Activated CD4-positive, alpha-beta T cell treated with anti-CD3 and anti-CD28 coated beads, Interleukin-2, amount 10 ng/mL, durations not matched to agents 24 days and 14 days (primary cell): ENCODE results near the gene ETV4. TPM values are rescaled to one million over a fixed set of nuclear protein-coding genes. Genes with fewer than 3 reads are reported as not detected.

Source experiments
- DNase-seq: peaks from one replicate; pipeline ENCODE4 v3.0.0; 2022
- H3K27ac Mint-ChIP-seq: one replicate; pipeline ENCODE4 v1.8.0; 2022; ENCODE audit warnings: mild to moderate bottlenecking, mixed read lengths
- H3K27me3 Mint-ChIP-seq: one replicate; pipeline ENCODE4 v1.8.0; 2022; ENCODE audit warnings: mixed read lengths
- H3K36me3 Mint-ChIP-seq: one replicate; pipeline ENCODE4 v1.8.0; 2022; ENCODE audit warnings: low read depth, mild to moderate bottlenecking, mixed read lengths
- H3K4me1 Mint-ChIP-seq: one replicate; pipeline ENCODE4 v1.8.0; 2021; ENCODE audit warnings: mixed read lengths
- H3K4me3 Mint-ChIP-seq: one replicate; pipeline ENCODE4 v1.8.0; 2022; ENCODE audit warnings: mild to moderate bottlenecking, moderate library complexity, mixed read lengths
- H3K9me3 Mint-ChIP-seq: one replicate; pipeline ENCODE4 v1.8.0; 2021; ENCODE audit warnings: mixed read lengths
- intact Hi-C: fragments of 100-400 bp; cut with micrococcal nuclease; formaldehyde crosslinking; loops from one replicate; pipeline ENCODE4 v1.15.1; 2023
- total RNA-seq: library from RNA; stranded (reverse); gene quantifications from 2 replicates; pipeline ENCODE4 v1.2.3, GENCODE V29; 2022

Gene ETV4
- total RNA-seq, 1 donor from 2014 or later: 7.7 TPM

GRCh38 chr17:43543771-43544575, 2.2 kb downstream of the ETV4 start:
- intact Hi-C loops: no loop called here
- no peak for DNase-seq
- no peak overlapping the region for H3K27ac Mint-ChIP-seq
- peak overlapping the region; percentile 89 for H3K4me3 Mint-ChIP-seq
- no peaks in the 10 kb centered on the region for H3K36me3 Mint-ChIP-seq
- peaks cover 53% of the 10 kb centered on the region for H3K27me3 Mint-ChIP-seq
- peaks cover 18% of the 10 kb centered on the region for H3K4me1 Mint-ChIP-seq
- no peaks in the 10 kb centered on the region for H3K9me3 Mint-ChIP-seq

GRCh38 chr17:43543300-43543699, 2.8 kb downstream of the ETV4 start:
- H3K4me1 Mint-ChIP-seq: peaks cover 18% of the 10 kb centered on the region

GRCh38 chr17:43542859-43543258, 3.3 kb downstream of the ETV4 start:
- Mint-ChIP-seq H3K36me3 (no peaks in the 10 kb centered on the region), H3K9me3 (no peaks in the 10 kb centered on the region), H3K27me3 (peaks cover 49% of the 10 kb centered on the region), H3K4me3 (no peak overlapping the region), H3K4me1 (peaks cover 18% of the 10 kb centered on the region), H3K27ac (no peak overlapping the region)
- intact Hi-C loops: no loop called here
- no peak for DNase-seq

More at GRCh38 chr17:43543300-43543699, 2.8 kb downstream of the ETV4 start:
- DNase-seq: no peak
- intact Hi-C loops: no loop called here
- no peaks in the 10 kb centered on the region for H3K9me3 Mint-ChIP-seq
- no peak overlapping the region for H3K27ac Mint-ChIP-seq
- H3K36me3 Mint-ChIP-seq: no peaks in the 10 kb centered on the region
- H3K27me3 Mint-ChIP-seq: peaks cover 53% of the 10 kb centered on the region
- H3K4me3 Mint-ChIP-seq: no peak overlapping the region

GRCh38 chr17:43540821-43541674, 5.1 kb downstream of the ETV4 start:
- Mint-ChIP-seq H3K4me3 (no peak overlapping the region), H3K27ac (no peak overlapping the region), H3K4me1 (peaks cover 9% of the 10 kb centered on the region), H3K36me3 (no peaks in the 10 kb centered on the region), H3K27me3 (peaks cover 34% of the 10 kb centered on the region), H3K9me3 (no peaks in the 10 kb centered on the region)
- DNase-seq: no peak
- intact Hi-C loops: no loop called here

GRCh38 chr17:43536236-43536992, 9.7 kb downstream of the ETV4 start:
- no peak for DNase-seq
- no peak overlapping the region for H3K27ac Mint-ChIP-seq
- intact Hi-C loops: no loop called here
- H3K9me3 Mint-ChIP-seq: no peaks in the 10 kb centered on the region
- no peaks in the 10 kb centered on the region for H3K36me3 Mint-ChIP-seq
- no peak overlapping the region for H3K4me3 Mint-ChIP-seq
- H3K27me3 Mint-ChIP-seq: no peaks in the 10 kb centered on the region
- peaks cover 6% of the 10 kb centered on the region for H3K4me1 Mint-ChIP-seq

- Mint-ChIP-seq H3K4me3 (no peak overlapping the region), H3K36me3 (no peaks in the 10 kb centered on the region), H3K4me1 (peaks cover 6% of the 10 kb centered on the region), H3K27ac (no peak overlapping the region), H3K9me3 (no peaks in the 10 kb centered on the region), H3K27me3 (no peaks in the 10 kb centered on the region)
- DNase-seq: no peak
- intact Hi-C loops: no loop called here
Measured at GRCh38 chr17:43534909-43535308, 11.2 kb downstream of the ETV4 start.

GRCh38 chr17:43533699-43534098, 12.4 kb downstream of the ETV4 start:
- intact Hi-C loops: no loop called here
- Mint-ChIP-seq H3K27ac (no peak overlapping the region), H3K27me3 (no peaks in the 10 kb centered on the region), H3K4me3 (no peak overlapping the region), H3K36me3 (no peaks in the 10 kb centered on the region), H3K4me1 (peaks cover 6% of the 10 kb centered on the region), H3K9me3 (no peaks in the 10 kb centered on the region)
- DNase-seq: no peak

- Mint-ChIP-seq H3K36me3 (no peaks in the 10 kb centered on the region), H3K27me3 (no peaks in the 10 kb centered on the region), H3K4me1 (peaks cover 6% of the 10 kb centered on the region), H3K4me3 (no peak overlapping the region), H3K9me3 (no peaks in the 10 kb centered on the region), H3K27ac (no peak overlapping the region)
- intact Hi-C loops: no loop called here
- DNase-seq: no peak
Measured at GRCh38 chr17:43532581-43532980, 13.6 kb downstream of the ETV4 start.

GRCh38 chr17:43531955-43532354, 14.2 kb downstream of the ETV4 start:
- intact Hi-C loops: no loop called here
- Mint-ChIP-seq H3K27ac (no peak overlapping the region), H3K9me3 (no peaks in the 10 kb centered on the region), H3K27me3 (no peaks in the 10 kb centered on the region), H3K4me3 (no peak overlapping the region), H3K36me3 (no peaks in the 10 kb centered on the region), H3K4me1 (peaks cover 6% of the 10 kb centered on the region)
- no peak for DNase-seq

GRCh38 chr17:43531082-43531378, 15.1 kb downstream of the ETV4 start:
- Mint-ChIP-seq H3K9me3 (no peaks in the 10 kb centered on the region), H3K27ac (no peak overlapping the region), H3K36me3 (peaks cover 1% of the 10 kb centered on the region), H3K27me3 (no peaks in the 10 kb centered on the region), H3K4me1 (peaks cover 3% of the 10 kb centered on the region), H3K4me3 (no peak overlapping the region)
- intact Hi-C loops: no loop called here
- no peak for DNase-seq

- H3K27ac Mint-ChIP-seq: no peak overlapping the region
- DNase-seq: no peak
- peaks cover 4% of the 10 kb centered on the region for H3K36me3 Mint-ChIP-seq
- no peak overlapping the region for H3K4me3 Mint-ChIP-seq
- H3K27me3 Mint-ChIP-seq: no peaks in the 10 kb centered on the region
- intact Hi-C loops: no loop called here
- no peaks in the 10 kb centered on the region for H3K4me1 Mint-ChIP-seq
- no peaks in the 10 kb centered on the region for H3K9me3 Mint-ChIP-seq
Measured at GRCh38 chr17:43530288-43531081, 15.7 kb downstream of the ETV4 start.

GRCh38 chr17:43529947-43530287, 16.2 kb downstream of the ETV4 start:
- no peaks in the 10 kb centered on the region for H3K9me3 Mint-ChIP-seq
- H3K27ac Mint-ChIP-seq: no peak overlapping the region
- no peaks in the 10 kb centered on the region for H3K27me3 Mint-ChIP-seq
- intact Hi-C loops: no loop called here
- H3K4me3 Mint-ChIP-seq: no peak overlapping the region
- no peaks in the 10 kb centered on the region for H3K4me1 Mint-ChIP-seq
- peaks cover 4% of the 10 kb centered on the region for H3K36me3 Mint-ChIP-seq
- no peak for DNase-seq

GRCh38 chr17:43528988-43529814, 16.9 kb downstream of the ETV4 start:
- Mint-ChIP-seq H3K4me1 (no peaks in the 10 kb centered on the region), H3K36me3 (peaks cover 10% of the 10 kb centered on the region), H3K27me3 (no peaks in the 10 kb centered on the region), H3K4me3 (no peak overlapping the region), H3K9me3 (no peaks in the 10 kb centered on the region), H3K27ac (no peak overlapping the region)
- no peak for DNase-seq
- intact Hi-C loops: no loop called here
